ENCODE measurements around the gene DYDC2.

DYDC2 gene

DNA sequence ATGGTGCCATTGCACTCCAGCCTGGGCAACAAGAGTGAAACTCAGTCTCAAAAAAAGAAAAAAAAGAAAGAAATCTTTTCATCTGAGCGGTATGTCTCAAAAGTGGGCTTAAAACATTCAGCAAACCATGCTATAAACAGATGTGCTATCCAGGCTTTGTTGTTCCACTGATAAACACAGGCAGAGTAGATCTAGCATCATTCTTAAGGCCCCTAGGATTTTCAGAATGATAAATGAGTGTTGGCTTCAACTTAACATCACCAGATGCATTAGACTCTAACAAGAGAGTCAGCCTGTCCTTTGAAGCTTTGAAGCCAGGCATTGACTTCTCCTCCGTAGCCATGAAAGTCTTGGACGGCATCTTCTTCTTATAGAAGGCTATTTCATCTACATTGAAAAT is 23.1 kb downstream of the DYDC2 start:
- no peak overlapping the region for H3K4me3 ChIP-seq (ENCODE audit: low read length)
- H3K36me3 ChIP-seq (replicated peaks; ENCODE audit: insufficient read depth, low read length), result no peaks in the 10 kb centered on the region
- no peaks in the 10 kb centered on the region for H3K9me2 ChIP-seq (replicated peaks; ENCODE audit: insufficient read depth, low read length)
- no peak overlapping the region for H3K4me2 ChIP-seq (ENCODE audit: low read depth, low read length)
- no peak overlapping the region for H3K27ac ChIP-seq (ENCODE audit: low read length)
- no peaks in the 10 kb centered on the region for H3K4me1 ChIP-seq (ENCODE audit: low read length)
- no peaks in the 10 kb centered on the region for H3K27me3 ChIP-seq (replicated peaks; ENCODE audit: insufficient read depth, low read length)
- no peak overlapping the region for H2AFZ ChIP-seq (ENCODE audit: low read length)
- no peak overlapping the region for H3K9ac ChIP-seq (ENCODE audit: low read length)
- no peaks in the 10 kb centered on the region for H3K9me3 ChIP-seq (replicated peaks; ENCODE audit: insufficient read depth, low read length)
- H4K20me1 ChIP-seq (ENCODE audit: insufficient read depth, low read length), result no peaks in the 10 kb centered on the region
- H3F3A ChIP-seq (ENCODE audit: insufficient read depth, low read length), result no peaks in the 10 kb centered on the region
- H3K79me2 ChIP-seq (ENCODE audit: low read length), result no peaks in the 10 kb centered on the region
- DNase-seq, result no peak
- no peak for TF ChIP-seq EZH2phosphoT487 (IDR thresholded peaks at IDR 0.05; ENCODE audit: low read length)
- TF ChIP-seq, protein P1, sequence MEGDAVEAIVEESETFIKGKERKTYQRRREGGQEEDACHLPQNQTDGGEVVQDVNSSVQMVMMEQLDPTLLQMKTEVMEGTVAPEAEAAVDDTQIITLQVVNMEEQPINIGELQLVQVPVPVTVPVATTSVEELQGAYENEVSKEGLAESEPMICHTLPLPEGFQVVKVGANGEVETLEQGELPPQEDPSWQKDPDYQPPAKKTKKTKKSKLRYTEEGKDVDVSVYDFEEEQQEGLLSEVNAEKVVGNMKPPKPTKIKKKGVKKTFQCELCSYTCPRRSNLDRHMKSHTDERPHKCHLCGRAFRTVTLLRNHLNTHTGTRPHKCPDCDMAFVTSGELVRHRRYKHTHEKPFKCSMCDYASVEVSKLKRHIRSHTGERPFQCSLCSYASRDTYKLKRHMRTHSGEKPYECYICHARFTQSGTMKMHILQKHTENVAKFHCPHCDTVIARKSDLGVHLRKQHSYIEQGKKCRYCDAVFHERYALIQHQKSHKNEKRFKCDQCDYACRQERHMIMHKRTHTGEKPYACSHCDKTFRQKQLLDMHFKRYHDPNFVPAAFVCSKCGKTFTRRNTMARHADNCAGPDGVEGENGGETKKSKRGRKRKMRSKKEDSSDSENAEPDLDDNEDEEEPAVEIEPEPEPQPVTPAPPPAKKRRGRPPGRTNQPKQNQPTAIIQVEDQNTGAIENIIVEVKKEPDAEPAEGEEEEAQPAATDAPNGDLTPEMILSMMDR (IDR thresholded peaks at IDR 0.05; ENCODE audit: low read length), result no peak
- TF ChIP-seq EZH2 (optimal IDR thresholded peaks at IDR 0.05; ENCODE audit: low read depth, low read length), result no peak

DNA sequence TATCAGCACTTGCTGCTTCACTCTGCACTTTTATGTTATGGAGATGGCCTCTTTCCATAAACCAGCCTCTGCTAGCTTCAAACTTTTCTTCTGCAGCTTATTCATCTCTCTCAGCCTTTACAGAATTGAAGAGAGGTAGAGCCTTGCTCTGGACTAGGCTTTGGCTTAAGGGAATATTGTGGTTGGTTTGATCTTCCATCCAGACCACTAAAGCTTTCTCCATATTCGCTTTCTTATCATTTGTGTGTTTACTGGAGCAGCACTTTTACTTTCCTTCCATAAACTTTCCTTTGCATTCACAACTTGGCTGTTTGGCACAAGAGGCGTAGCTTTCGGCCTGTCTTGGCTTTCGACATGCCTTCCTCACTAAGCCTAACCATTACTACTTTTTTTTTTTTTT is 23.6 kb downstream of the DYDC2 start:
- no peaks in the 10 kb centered on the region for H4K20me1 ChIP-seq (ENCODE audit: insufficient read depth, low read length)
- no peak overlapping the region for H3K27ac ChIP-seq (ENCODE audit: low read length)
- H3K36me3 ChIP-seq (replicated peaks; ENCODE audit: insufficient read depth, low read length), result no peaks in the 10 kb centered on the region
- no peak overlapping the region for H3K4me2 ChIP-seq (ENCODE audit: low read depth, low read length)
- no peaks in the 10 kb centered on the region for H3K79me2 ChIP-seq (ENCODE audit: low read length)
- TF ChIP-seq EZH2 (optimal IDR thresholded peaks at IDR 0.05; ENCODE audit: low read depth, low read length), result no peak
- TF ChIP-seq, protein P1 (IDR thresholded peaks at IDR 0.05; ENCODE audit: low read length), result no peak
- no peak for TF ChIP-seq EZH2phosphoT487 (IDR thresholded peaks at IDR 0.05; ENCODE audit: low read length)
- no peaks in the 10 kb centered on the region for H3K27me3 ChIP-seq (replicated peaks; ENCODE audit: insufficient read depth, low read length)
- no peaks in the 10 kb centered on the region for H3K9me3 ChIP-seq (replicated peaks; ENCODE audit: insufficient read depth, low read length)
- no peaks in the 10 kb centered on the region for H3K4me1 ChIP-seq (ENCODE audit: low read length)
- H3K9me2 ChIP-seq (replicated peaks; ENCODE audit: insufficient read depth, low read length), result no peaks in the 10 kb centered on the region
- no peak overlapping the region for H2AFZ ChIP-seq (ENCODE audit: low read length)
- H3F3A ChIP-seq (ENCODE audit: insufficient read depth, low read length), result no peaks in the 10 kb centered on the region
- no peak for DNase-seq
- no peak overlapping the region for H3K4me3 ChIP-seq (ENCODE audit: low read length)
- no peak overlapping the region for H3K9ac ChIP-seq (ENCODE audit: low read length)

DNA sequence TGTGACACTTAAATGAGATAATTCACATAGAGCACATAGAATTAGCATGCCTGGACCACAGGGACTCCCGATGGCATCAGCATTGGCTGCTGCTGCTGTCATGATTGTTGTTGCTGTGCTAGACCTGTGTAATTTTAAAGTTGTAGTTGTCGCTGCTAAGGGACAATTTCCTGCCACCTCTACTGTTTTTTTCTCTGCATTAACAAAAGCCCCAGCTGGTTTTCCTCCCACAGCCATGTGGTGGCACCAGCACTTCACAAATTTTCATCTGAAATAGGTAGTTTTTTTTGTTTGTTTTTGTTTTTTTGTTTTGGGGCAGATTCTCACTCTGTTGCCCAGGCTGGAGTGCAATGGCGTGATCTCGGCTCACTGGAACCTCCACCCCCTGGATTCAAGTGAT is 26.4 kb downstream of the DYDC2 start:
- TF ChIP-seq, protein P1 (IDR thresholded peaks at IDR 0.05; ENCODE audit: low read length), result peak; percentile 53
- TF ChIP-seq EZH2 (optimal IDR thresholded peaks at IDR 0.05; ENCODE audit: low read depth, low read length), result no peak
- H3K79me2 ChIP-seq (ENCODE audit: low read length), result no peaks in the 10 kb centered on the region
- no peaks in the 10 kb centered on the region for H3K4me1 ChIP-seq (ENCODE audit: low read length)
- H2AFZ ChIP-seq (ENCODE audit: low read length), result no peak overlapping the region
- no peak overlapping the region for H3K9ac ChIP-seq (ENCODE audit: low read length)
- H3F3A ChIP-seq (ENCODE audit: insufficient read depth, low read length), result no peaks in the 10 kb centered on the region
- no peak overlapping the region for H3K4me3 ChIP-seq (ENCODE audit: low read length)
- H3K9me3 ChIP-seq (replicated peaks; ENCODE audit: insufficient read depth, low read length), result no peaks in the 10 kb centered on the region
- no peaks in the 10 kb centered on the region for H3K36me3 ChIP-seq (replicated peaks; ENCODE audit: insufficient read depth, low read length)
- H4K20me1 ChIP-seq (ENCODE audit: insufficient read depth, low read length), result no peaks in the 10 kb centered on the region
- H3K9me2 ChIP-seq (replicated peaks; ENCODE audit: insufficient read depth, low read length), result no peaks in the 10 kb centered on the region
- peak; percentile 58 for DNase-seq
- H3K27me3 ChIP-seq (replicated peaks; ENCODE audit: insufficient read depth, low read length), result no peaks in the 10 kb centered on the region
- no peak overlapping the region for H3K27ac ChIP-seq (ENCODE audit: low read length)
- H3K4me2 ChIP-seq (ENCODE audit: low read depth, low read length), result no peak overlapping the region

All from MM.1S (cell line).